CD14-positive monocyte (primary cell): ENCODE measurements around the gene DGCR6L. TPM values are rescaled to one million over a fixed set of nuclear protein-coding genes. Genes with fewer than 3 reads are reported as not detected.

ENCODE experiments used
- DNase-seq, 3 donors: peaks; one replicate each; pipeline ENCODE4 v3.0.0-alpha.2; 2011 to 2022
- H2AFZ ChIP-seq: 2 replicates; pipeline ENCODE4 v1.6.0; 2012; ENCODE audit warnings: mild to moderate bottlenecking, low read depth, low read length, inconsistent platforms; ENCODE audit not compliant: insufficient read depth, poor library complexity, severe bottlenecking
- H3K27ac ChIP-seq, 2 donors: 1 replicate in 1 of 2; 2 replicates in 1 of 2; pipeline ENCODE4 v1.5.1; 2012 to 2013; ENCODE audit warnings: low read length in 2 of 2, control low read depth in 1 of 2, inconsistent platforms in 1 of 2, low read depth in 1 of 2, mild to moderate bottlenecking in 1 of 2
- H3K27me3 ChIP-seq, 2 donors: one replicate each; pipeline versions ENCODE4 v1.6.0 to v1.6.1; 2011 to 2013; ENCODE audit warnings: low read length in 2 of 2; ENCODE audit not compliant: control insufficient read depth in 2 of 2, insufficient read depth in 2 of 2
- H3K36me3 ChIP-seq, 2 donors: replicated peaks in 1 of 2; 1 replicate in 1 of 2; 2 replicates in 1 of 2; pipeline versions ENCODE4 v1.5.1 to v1.6.1; 2012 to 2013; ENCODE audit warnings: low read length in 2 of 2, control low read depth in 1 of 2, inconsistent platforms in 1 of 2, mild to moderate bottlenecking in 1 of 2; ENCODE audit not compliant: insufficient read depth in 2 of 2, control insufficient read depth in 1 of 2
- H3K4me1 ChIP-seq, 2 donors: 1 replicate in 1 of 2; 2 replicates in 1 of 2; pipeline versions ENCODE4 v1.5.1 to v1.6.1; 2012 to 2013; ENCODE audit warnings: low read length in 2 of 2, control low read depth in 1 of 2, inconsistent platforms in 1 of 2, mild to moderate bottlenecking in 1 of 2, moderate library complexity in 1 of 2; ENCODE audit not compliant: insufficient read depth in 2 of 2, control insufficient read depth in 1 of 2
- H3K4me2 ChIP-seq: replicated peaks from 2 replicates; pipeline ENCODE3; 2012; ENCODE audit warnings: low read length, moderate library complexity, mild to moderate bottlenecking; ENCODE audit not compliant: poor library complexity, severe bottlenecking; ENCODE audit errors: extremely low read depth
- H3K4me3 ChIP-seq, 3 experiments: fragments of 200-600 bp in 1 of 3; sonication (generic) in 1 of 3; replicated peaks in 1 of 3; 1 replicate in 2 of 3; 2 replicates in 1 of 3; pipeline ENCODE4 v1.5.1; 2011 to 2013; ENCODE audit warnings: low read length in 3 of 3, mild to moderate bottlenecking in 3 of 3, control low read depth in 2 of 3, low read depth in 2 of 3, inconsistent platforms in 1 of 3, moderate library complexity in 1 of 3
- H3K79me2 ChIP-seq: 2 replicates; pipeline ENCODE4 v1.6.0; 2012; ENCODE audit warnings: mild to moderate bottlenecking, control low read depth, inconsistent platforms, low read length, moderate library complexity; ENCODE audit not compliant: insufficient read depth
- H3K9ac ChIP-seq: 2 replicates; pipeline ENCODE4 v1.6.0; 2017; ENCODE audit warnings: low read length, mild to moderate bottlenecking; ENCODE audit not compliant: insufficient read depth, poor library complexity, severe bottlenecking
- H3K9me3 ChIP-seq, 2 donors: replicated peaks in 1 of 2; 1 replicate in 1 of 2; 2 replicates in 1 of 2; pipeline versions ENCODE4 v1.5.1 to v1.6.1; 2012 to 2013; ENCODE audit warnings: low read length in 2 of 2, control low read depth in 1 of 2; ENCODE audit not compliant: control insufficient read depth in 1 of 2, insufficient read depth in 1 of 2
- H4K20me1 ChIP-seq: 2 replicates; pipeline ENCODE4 v1.6.0; 2012; ENCODE audit warnings: mild to moderate bottlenecking, low read length, control low read depth, moderate library complexity; ENCODE audit not compliant: insufficient read depth
- H3K27ac Mint-ChIP-seq, 7 donors: one replicate each; pipeline ENCODE4 v1.8.0; 2020; ENCODE audit warnings: mild to moderate bottlenecking in 7 of 7, mixed read lengths in 7 of 7, moderate library complexity in 6 of 7, inconsistent platforms in 2 of 7
- H3K27me3 Mint-ChIP-seq, 3 donors: one replicate each; pipeline ENCODE4 v1.8.0; 2021 to 2022; ENCODE audit warnings: low read depth in 3 of 3, mild to moderate bottlenecking in 3 of 3, mixed read lengths in 3 of 3, moderate library complexity in 3 of 3, inconsistent platforms in 1 of 3
- H3K36me3 Mint-ChIP-seq, 2 donors: one replicate each; pipeline ENCODE4 v1.8.0; 2020; ENCODE audit warnings: mixed read lengths in 2 of 2, inconsistent platforms in 1 of 2, mild to moderate bottlenecking in 1 of 2
- H3K4me1 Mint-ChIP-seq: one replicate; pipeline ENCODE4 v1.8.0; 2020; ENCODE audit warnings: mild to moderate bottlenecking, mixed read lengths
- H3K4me3 Mint-ChIP-seq, 2 donors: one replicate each; pipeline ENCODE4 v1.8.0; 2020; ENCODE audit warnings: mild to moderate bottlenecking in 2 of 2, mixed read lengths in 2 of 2, moderate library complexity in 1 of 2
- H3K9me3 Mint-ChIP-seq, 7 donors: one replicate each; pipeline ENCODE4 v1.8.0; 2020 to 2022; ENCODE audit warnings: mixed read lengths in 7 of 7, mild to moderate bottlenecking in 6 of 7, moderate library complexity in 6 of 7, inconsistent platforms in 2 of 7
- CTCF ChIP-seq: fragments of 200-600 bp; IDR thresholded peaks from one replicate; pipeline ENCODE4 v1.8.0; 2022; ENCODE audit warnings: antibody characterized with exemption, mild to moderate bottlenecking
- WGBS: methylation state at CpG from one replicate; pipeline ENCODE4 v1.1.5; 2013; ENCODE audit warnings: missing lambda C conversion rate; ENCODE audit not compliant: insufficient coverage; 5-methylcytosine and 5-hydroxymethylcytosine counted together
- intact Hi-C, 2 donors: fragments of 100-400 bp; cut with micrococcal nuclease; formaldehyde crosslinking; loops; one replicate each; pipeline versions ENCODE4 v1.15.0 to v1.15.1; 2023
- polyA plus RNA-seq, 3 donors: library from polyadenylated mRNA; depleted of rRNA in 1 of 3; unstranded in 2 of 3; stranded (reverse) in 1 of 3; fragments of 300-500 nt in 2 of 3; fragments of >200 nt in 1 of 3; fragmentation: Illumina TruSeq in 2 of 3; gene quantifications; 1 replicate in 2 of 3; 2 replicates in 1 of 3; pipeline ENCODE4 v1.2.3, GENCODE V29; 2012 to 2021

DGCR6L gene
- polyA plus RNA-seq, 3 donors, result 33.0 to 62.8 (median 56.3) TPM

GRCh38 chr22:20292108-20292507 lies 27.8 kb downstream of the DGCR6L start:
- TF ChIP-seq CTCF, result no peak

GRCh38 chr22:20291604-20292063 lies 28.2 kb downstream of the DGCR6L start:
- DNase-seq, result no peak
- no peaks in the 10 kb centered on the region for H3K9me3 Mint-ChIP-seq
- H3K4me3 Mint-ChIP-seq, result no peak overlapping the region
- no peak overlapping the region for H3K27ac Mint-ChIP-seq
- no peaks in the 10 kb centered on the region for H3K9me3 ChIP-seq
- H3K36me3 Mint-ChIP-seq, result no peaks in the 10 kb centered on the region
- no peak overlapping the region for H3K4me2 ChIP-seq
- no peaks in the 10 kb centered on the region for H4K20me1 ChIP-seq
- intact Hi-C loops, result no loop called here
- H3K27me3 Mint-ChIP-seq, result no peaks in the 10 kb centered on the region
- H3K79me2 ChIP-seq, result no peaks in the 10 kb centered on the region
- no peaks in the 10 kb centered on the region for H3K27me3 ChIP-seq
- no peak overlapping the region for H3K9ac ChIP-seq
- TF ChIP-seq CTCF, result no peak
- no peak overlapping the region for H3K27ac ChIP-seq
- 60% methylated on average over 6 of the region's 11 CpGs for WGBS
- no peak overlapping the region for H3K4me3 ChIP-seq
- H3K4me1 Mint-ChIP-seq, result peaks cover 2% of the 10 kb centered on the region
- no peak overlapping the region for H2AFZ ChIP-seq
- H3K4me1 ChIP-seq, result no peaks in the 10 kb centered on the region
- no peaks in the 10 kb centered on the region for H3K36me3 ChIP-seq

More at GRCh38 chr22:20292108-20292507, 27.8 kb downstream of the DGCR6L start:
- H2AFZ ChIP-seq, result no peak overlapping the region
- no peak overlapping the region for H3K4me3 ChIP-seq
- Mint-ChIP-seq H3K36me3 (no peaks in the 10 kb centered on the region), H3K27ac (no peak overlapping the region), H3K9me3 (no peaks in the 10 kb centered on the region), H3K4me3 (no peak overlapping the region), H3K27me3 (no peaks in the 10 kb centered on the region), H3K4me1 (no peaks in the 10 kb centered on the region)
- no peaks in the 10 kb centered on the region for H3K27me3 ChIP-seq
- H3K27ac ChIP-seq, result no peak overlapping the region
- H3K4me2 ChIP-seq, result no peak overlapping the region
- H3K79me2 ChIP-seq, result no peaks in the 10 kb centered on the region
- DNase-seq, result no peak
- no peaks in the 10 kb centered on the region for H3K4me1 ChIP-seq
- H4K20me1 ChIP-seq, result no peaks in the 10 kb centered on the region
- H3K36me3 ChIP-seq, result no peaks in the 10 kb centered on the region
- H3K9ac ChIP-seq, result no peak overlapping the region
- WGBS, result 73% methylated on average over 2 of the region's 5 CpGs
- no peaks in the 10 kb centered on the region for H3K9me3 ChIP-seq
- intact Hi-C loops, result no loop called here
